Measurements from ENCODE around the gene ZNF598.

GRCh38 chr16:1989209-1990100 is 20.2 kb downstream of the ZNF598 start, which contains the start of gene SYNGR3:
- no peak for TF ChIP-seq CTCF (IDR thresholded peaks at IDR 0.05; ENCODE audit: low read depth, low read length, missing input control)
- no peak for TF ChIP-seq YY1 (IDR thresholded peaks at IDR 0.05)
- no peak for TF ChIP-seq MAX (IDR thresholded peaks at IDR 0.05)
- no peak for TF ChIP-seq GABPA (IDR thresholded peaks at IDR 0.05 in 1 of 2, conservative IDR thresholded peaks at IDR 0.05 in 1 of 2)
- TF ChIP-seq ATF3 (IDR thresholded peaks at IDR 0.05) = no peak
- no peak for TF ChIP-seq JUND (IDR thresholded peaks at IDR 0.05)
- TF ChIP-seq REST (IDR thresholded peaks at IDR 0.05) = no peak
- TF ChIP-seq FOXA1 (IDR thresholded peaks at IDR 0.05) = no peak
- TF ChIP-seq TAF1 (conservative IDR thresholded peaks at IDR 0.05) = no peak
